ENCODE measurements around the gene PCSK7. TPM values are rescaled to one million over a fixed set of nuclear protein-coding genes. Genes with fewer than 3 reads are reported as not detected.
A peak's percentile ranks its signal among the peaks of the same experiment; 100 is the strongest.

PCSK7 gene
- total and polyA plus RNA-seq, 2 of the 4 experiments (the other 2 are of a cell fraction) = 35.8 to 54.3 TPM

DNA sequence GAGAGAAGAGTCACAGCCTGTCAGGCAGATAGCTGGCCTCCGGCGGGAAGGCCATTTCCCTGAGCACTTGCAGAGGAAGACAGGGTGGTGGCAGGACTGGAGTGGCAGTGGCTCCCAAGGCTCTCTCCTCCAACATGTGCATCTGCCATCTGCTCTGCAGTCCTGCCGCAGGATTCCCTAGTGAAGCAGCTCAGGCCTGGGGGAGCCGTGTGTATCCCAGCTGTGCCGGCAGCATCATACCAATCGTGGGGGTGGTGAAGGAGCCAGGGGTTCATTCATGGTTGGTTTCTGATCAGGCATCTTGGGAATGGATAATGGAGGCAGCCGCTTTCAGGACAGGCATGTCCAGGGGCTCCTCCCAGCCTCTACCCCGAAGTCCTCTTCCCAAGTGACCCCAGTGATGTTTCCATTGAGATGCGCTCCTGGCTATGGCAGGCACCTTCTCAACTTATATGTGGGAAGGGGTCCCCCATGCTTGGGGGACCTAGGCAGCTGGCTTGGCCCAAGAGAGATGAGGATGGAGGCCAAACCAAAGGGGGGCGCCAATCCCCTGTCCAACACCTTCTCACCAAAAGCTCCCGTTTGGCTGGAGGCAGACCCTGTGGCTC lies 26.6 kb downstream of the PCSK7 start:
- POLR2A ChIA-PET (ENCODE audit: unreplicated experiment) = no interaction called here

More for the DNA sequence above, 26.6 kb downstream of the PCSK7 start:
- Histone ChIP-seq H2AFZ (replicated peaks; ENCODE audit: low read length, poor library complexity) (no peak overlapping the region), H4K20me1 (ENCODE audit: insufficient read depth, low read length) (peaks cover 51% of the 10 kb centered on the region), H2BK120ac (ENCODE audit: low read depth, low read length) (no peak overlapping the region), H3K23ac (ENCODE audit: low read depth, low read length) (0 out of 2 replicates have a peak overlapping the region, but pooled peaks have one; percentile 20), H4K91ac (ENCODE audit: insufficient read depth, low read depth, low read length) (no peak overlapping the region), H3K56ac (ENCODE audit: extremely low read depth, insufficient read depth, low read length) (no peak overlapping the region), H3K9me3 (ENCODE audit: control insufficient read depth, insufficient read depth, low read length) (no peaks in the 10 kb centered on the region), H3K4me2 (ENCODE audit: low read depth, low read length) (no peak overlapping the region), H3K27ac (ENCODE audit: insufficient read depth, low read length) (peak overlapping the region; percentile 32; the same call in 1 of the 2 replicates), H3K9me1 (ENCODE audit: insufficient read depth, low read length) (peaks cover 19% of the 10 kb centered on the region), H3K36me3 (ENCODE audit: control insufficient read depth, insufficient read depth, low read length) (peaks cover 45% of the 10 kb centered on the region), H3K14ac (replicated peaks; ENCODE audit: low read depth, low read length) (no peak overlapping the region), H2AK9ac (replicated peaks; ENCODE audit: low read depth, low read length, poor library complexity) (no peak overlapping the region), H3K4ac (ENCODE audit: low read depth, low read length) (no peak overlapping the region), H2BK5ac (ENCODE audit: low read depth, low read length, poor library complexity, severe bottlenecking) (peak overlapping the region; percentile 0), H4K5ac (ENCODE audit: low read depth, low read length) (no peak overlapping the region), H3K27me3 (ENCODE audit: control insufficient read depth, insufficient read depth, low read length) (no peaks in the 10 kb centered on the region), H3K79me1 (ENCODE audit: low read depth in 1 of 2, low read length in 2 of 2) (peaks cover 20 to 49% of the 10 kb centered on the region in 2 experiments), H4K8ac (ENCODE audit: low read depth in 2 of 2, low read length in 2 of 2) (0 out of 4 replicates have a peak overlapping the region, but pooled peaks of 1 of the 2 experiments have one; percentile 30), H2AK5ac (ENCODE audit: low read depth, low read length) (no peak overlapping the region), H2BK15ac (ENCODE audit: low read depth, low read length) (no peak overlapping the region), H2BK20ac (ENCODE audit: low read depth, low read length) (no peak overlapping the region), H3K4me1 (ENCODE audit: control insufficient read depth, insufficient read depth, low read length) (peaks cover 34% of the 10 kb centered on the region), H3K4me3 (ENCODE audit: insufficient read depth, low read depth, low read length) (no peak overlapping the region), H3K18ac (ENCODE audit: low read depth, low read length) (no peak overlapping the region), H3K9ac (ENCODE audit: low read depth, low read length) (0 out of 2 replicates have a peak overlapping the region, but pooled peaks have one; percentile 14)
- TSS peak; percentile 45 for BruUV-seq (replicated peaks)
- CTCF ChIA-PET = no interaction called here
- TF ChIP-seq BHLHE40 (IDR thresholded peaks at IDR 0.05; ENCODE audit: low read depth, low read length) (no peak), CEBPB (IDR thresholded peaks at IDR 0.05; ENCODE audit: low read depth, low read length) (no peak), MXI1 (IDR thresholded peaks at IDR 0.05; ENCODE audit: borderline replicate concordance, low read depth, low read length) (no peak), MAZ (IDR thresholded peaks at IDR 0.05; ENCODE audit: borderline replicate concordance, low read depth, low read length) (no peak), MAFK (IDR thresholded peaks at IDR 0.05; ENCODE audit: low read depth, low read length) (no peak), SMC3 (IDR thresholded peaks at IDR 0.05; ENCODE audit: low read depth, low read length) (no peak), RAD21 (IDR thresholded peaks at IDR 0.05; ENCODE audit: low read length) (no peak), RFX5 (IDR thresholded peaks at IDR 0.05; ENCODE audit: low read depth, low read length) (no peak), ELK1 (IDR thresholded peaks at IDR 0.05; ENCODE audit: borderline replicate concordance, low read depth, low read length) (no peak), FOS (IDR thresholded peaks at IDR 0.05; ENCODE audit: low read depth, low read length) (no peak)
- in situ Hi-C loops (cut with MboI; ENCODE audit: low sequenced_read_pairs) = no loop called here
- no peak for DNase-seq
- intact Hi-C loops (cut with micrococcal nuclease) = no loop called here
- no peak for ATAC-seq (ENCODE audit: low read depth)
- dilution Hi-C loops (cut with HindIII; ENCODE audit: low sequenced_read_pairs, unreplicated experiment) = no loop called here
- 90% methylated on average over 2 of the region's 11 CpGs; no CpG with 5 or more reads in 1 of the 2 experiments for WGBS, 2 experiments (ENCODE audit: extremely low coverage in 2 of 2, insufficient read length in 1 of 2)
